Skeletal muscle satellite cell (primary cell): ENCODE results near the gene HDAC10.
A peak's percentile ranks its signal among the peaks of the same experiment; 100 is the strongest.

Experiments
- H3K27me3 ChIP-seq: 2 replicates; pipeline ENCODE4 v1.7.0; 2013; ENCODE audit warnings: low read length; ENCODE audit not compliant: control insufficient read depth, insufficient read depth
- H3K36me3 ChIP-seq: 2 replicates; pipeline ENCODE4 v1.7.0; 2013; ENCODE audit warnings: mild to moderate bottlenecking, control low read depth, low read length; ENCODE audit not compliant: insufficient read depth
- H3K4me1 ChIP-seq: 2 replicates; pipeline ENCODE4 v1.7.0; 2013; ENCODE audit warnings: low read length; ENCODE audit not compliant: control insufficient read depth, insufficient read depth
- H3K4me2 ChIP-seq: 2 replicates; pipeline ENCODE4 v1.7.0; 2013; ENCODE audit warnings: mild to moderate bottlenecking, low read length
- H3K4me3 ChIP-seq: 2 replicates; pipeline ENCODE4 v1.7.0; 2013; ENCODE audit warnings: low read length
- H3K9ac ChIP-seq: 2 replicates; pipeline ENCODE4 v1.7.0; 2013; ENCODE audit warnings: mild to moderate bottlenecking, low read depth, low read length, moderate library complexity
- H3K9me3 ChIP-seq: replicated peaks from 2 replicates; pipeline ENCODE4 v1.7.0; 2013; ENCODE audit warnings: mild to moderate bottlenecking, control low read depth, low read length

HDAC10 gene

GRCh38 chr22:50282361-50283155 lies 31.5 kb upstream of the HDAC10 start:
- Histone ChIP-seq H3K36me3 (peaks cover 86% of the 10 kb centered on the region), H3K4me2 (peak overlapping the region; percentile 70), H3K4me3 (peak overlapping the region; percentile 39), H3K27me3 (no peaks in the 10 kb centered on the region), H3K9ac (no peak overlapping the region), H3K9me3 (no peaks in the 10 kb centered on the region), H3K4me1 (peaks cover 16% of the 10 kb centered on the region)

- H3K36me3 ChIP-seq = peaks cover 86% of the 10 kb centered on the region
- no peaks in the 10 kb centered on the region for H3K9me3 ChIP-seq
- no peak overlapping the region for H3K9ac ChIP-seq
- H3K27me3 ChIP-seq = no peaks in the 10 kb centered on the region
- peak overlapping the region; percentile 70 for H3K4me2 ChIP-seq
- peaks cover 16% of the 10 kb centered on the region for H3K4me1 ChIP-seq
- H3K4me3 ChIP-seq = peak overlapping the region; percentile 39
These were observed 30.9 kb upstream of the HDAC10 start for GRCh38 chr22:50281957-50282356.

DNA sequence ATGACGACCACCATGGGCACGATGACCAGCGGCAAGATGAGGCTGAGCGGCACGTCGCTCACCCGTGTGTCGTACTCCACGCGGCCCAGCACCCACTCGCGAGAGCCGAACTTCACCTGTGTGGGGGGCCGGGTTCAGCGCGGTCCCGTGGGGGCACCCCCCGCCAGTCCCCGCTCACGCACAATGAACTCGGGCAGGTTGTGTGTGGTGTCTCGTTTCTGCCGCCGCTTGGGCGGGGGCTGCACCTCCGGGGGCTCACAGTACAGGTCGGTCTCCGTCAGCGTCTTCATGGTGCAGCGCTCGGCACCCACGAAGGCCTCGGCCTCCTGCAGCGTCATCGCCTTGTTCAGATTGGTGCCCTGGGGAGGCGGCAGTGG lies 30.3 kb upstream of the HDAC10 start:
- Histone ChIP-seq H3K9ac (no peak overlapping the region), H3K36me3 (peaks cover 86% of the 10 kb centered on the region), H3K27me3 (no peaks in the 10 kb centered on the region), H3K4me2 (no peak overlapping the region), H3K4me1 (peaks cover 16% of the 10 kb centered on the region), H3K4me3 (no peak overlapping the region), H3K9me3 (no peaks in the 10 kb centered on the region)

DNA sequence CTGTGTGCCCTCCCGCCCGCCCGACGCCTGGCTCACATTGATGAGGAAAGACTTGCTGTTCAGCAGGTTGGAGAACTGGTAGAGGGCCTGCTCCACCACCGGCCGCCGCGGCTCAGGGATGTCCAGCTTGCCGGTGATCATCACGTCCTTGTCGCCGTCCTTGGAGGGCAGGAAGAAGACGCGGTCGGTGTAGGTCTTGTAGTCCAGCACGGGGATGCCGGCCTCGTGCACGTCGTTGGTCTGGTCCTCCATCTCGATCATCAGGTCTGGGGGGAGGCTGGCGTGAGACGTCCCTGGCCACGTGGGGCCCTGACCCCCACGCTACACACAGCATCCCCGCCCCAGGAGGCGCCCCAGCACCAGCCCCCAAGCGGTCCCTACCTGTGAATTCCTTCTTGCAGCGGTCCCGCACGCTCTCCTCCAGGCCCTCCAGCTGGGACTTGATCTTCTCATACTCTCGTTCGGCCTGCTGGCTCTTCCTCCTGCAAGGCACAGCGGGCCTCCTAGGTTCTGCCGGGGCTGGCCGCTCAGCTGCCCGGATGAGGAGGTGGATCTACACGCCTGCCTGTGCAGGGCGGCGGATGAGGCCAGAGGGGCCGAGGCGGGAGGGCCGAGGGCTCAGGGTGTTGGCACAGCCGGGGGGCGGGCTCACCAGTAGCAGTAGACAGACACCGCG lies 29.8 kb upstream of the HDAC10 start:
- H3K36me3 ChIP-seq = peaks cover 85% of the 10 kb centered on the region
- H3K27me3 ChIP-seq = no peaks in the 10 kb centered on the region
- no peaks in the 10 kb centered on the region for H3K9me3 ChIP-seq
- no peak overlapping the region for H3K9ac ChIP-seq
- no peak overlapping the region for H3K4me2 ChIP-seq
- H3K4me1 ChIP-seq = peaks cover 16% of the 10 kb centered on the region
- H3K4me3 ChIP-seq = no peak overlapping the region

GRCh38 chr22:50280022-50280707 lies 29.1 kb upstream of the HDAC10 start:
- H3K9ac ChIP-seq = no peak overlapping the region
- H3K4me3 ChIP-seq = no peak overlapping the region
- H3K36me3 ChIP-seq = peaks cover 89% of the 10 kb centered on the region

GRCh38 chr22:50278956-50279619 lies 28.0 kb upstream of the HDAC10 start:
- Histone ChIP-seq H3K4me1 (peaks cover 16% of the 10 kb centered on the region), H3K36me3 (peaks cover 88% of the 10 kb centered on the region), H3K9me3 (no peaks in the 10 kb centered on the region), H3K4me3 (no peak overlapping the region), H3K27me3 (no peaks in the 10 kb centered on the region), H3K9ac (no peak overlapping the region), H3K4me2 (no peak overlapping the region)

More at GRCh38 chr22:50280022-50280707, 29.1 kb upstream of the HDAC10 start:
- Histone ChIP-seq H3K27me3 (no peaks in the 10 kb centered on the region), H3K9me3 (no peaks in the 10 kb centered on the region), H3K4me1 (peaks cover 16% of the 10 kb centered on the region), H3K4me2 (no peak overlapping the region)

DNA sequence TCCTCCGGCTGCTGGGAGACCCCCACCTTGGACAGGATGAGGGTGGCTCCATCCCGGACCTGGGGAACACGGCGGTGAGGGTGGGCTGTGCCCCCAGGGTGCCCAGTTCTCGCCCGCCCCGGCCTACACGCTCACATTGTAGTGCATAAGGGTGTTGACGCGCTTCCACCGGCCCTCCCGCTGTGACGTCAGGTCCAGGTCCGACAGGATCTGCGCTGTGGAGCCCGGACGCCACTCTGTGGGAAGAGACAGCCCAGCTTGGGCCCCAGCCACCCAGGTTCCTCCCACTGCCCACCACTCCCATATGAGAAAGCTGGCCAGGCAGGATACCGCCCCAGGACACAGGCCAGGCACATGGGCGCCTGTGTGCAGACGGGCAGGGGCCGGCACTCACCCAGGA lies 27.4 kb upstream of the HDAC10 start:
- Histone ChIP-seq H3K4me1 (peaks cover 16% of the 10 kb centered on the region), H3K4me3 (no peak overlapping the region), H3K4me2 (no peak overlapping the region), H3K9me3 (no peaks in the 10 kb centered on the region), H3K36me3 (peaks cover 86% of the 10 kb centered on the region), H3K9ac (no peak overlapping the region), H3K27me3 (no peaks in the 10 kb centered on the region)

DNA sequence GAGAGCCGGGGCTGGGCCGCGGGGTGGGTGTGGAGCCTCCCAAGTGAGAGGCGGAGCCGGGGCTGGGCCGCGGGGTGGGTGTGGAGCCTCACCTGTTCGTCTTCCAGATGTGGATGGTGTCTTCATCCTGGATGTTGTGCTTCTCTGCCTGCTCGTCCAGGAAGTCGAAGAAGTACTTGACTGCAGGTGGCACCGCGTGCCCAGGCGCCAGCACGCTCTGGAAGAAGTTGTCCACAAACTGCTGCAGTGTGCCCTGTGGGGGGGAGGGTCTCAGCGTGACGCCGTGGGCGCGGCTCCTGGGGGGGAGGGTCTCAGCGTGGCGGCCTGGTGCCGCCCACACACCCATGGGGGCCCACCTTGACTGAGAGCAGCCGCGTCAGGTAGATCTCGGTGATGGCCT lies 26.7 kb upstream of the HDAC10 start:
- H3K9me3 ChIP-seq = no peaks in the 10 kb centered on the region
- no peak overlapping the region for H3K9ac ChIP-seq
- peaks cover 84% of the 10 kb centered on the region for H3K36me3 ChIP-seq
- no peak overlapping the region for H3K4me2 ChIP-seq
- H3K4me3 ChIP-seq = no peak overlapping the region
- H3K27me3 ChIP-seq = no peaks in the 10 kb centered on the region
- peaks cover 12% of the 10 kb centered on the region for H3K4me1 ChIP-seq

- Histone ChIP-seq H3K9ac (no peak overlapping the region), H3K27me3 (no peaks in the 10 kb centered on the region), H3K36me3 (peaks cover 71% of the 10 kb centered on the region), H3K4me1 (peaks cover 6% of the 10 kb centered on the region), H3K9me3 (no peaks in the 10 kb centered on the region), H3K4me3 (no peak overlapping the region), H3K4me2 (no peak overlapping the region)
These were observed 25.1 kb upstream of the HDAC10 start for GRCh38 chr22:50276143-50276542.

GRCh38 chr22:50275181-50276055 lies 24.4 kb upstream of the HDAC10 start:
- no peaks in the 10 kb centered on the region for H3K9me3 ChIP-seq
- H3K9ac ChIP-seq = no peak overlapping the region
- no peak overlapping the region for H3K4me2 ChIP-seq
- peaks cover 13% of the 10 kb centered on the region for H3K4me1 ChIP-seq
- no peaks in the 10 kb centered on the region for H3K27me3 ChIP-seq
- H3K4me3 ChIP-seq = no peak overlapping the region
- peaks cover 65% of the 10 kb centered on the region for H3K36me3 ChIP-seq
